ENCODE measurements around the gene TLX2.

Gene TLX2

GRCh38 chr2:74501335-74502071 is 12.7 kb upstream of the TLX2 start (continued):
- peak; percentile 87 for TF ChIP-seq REST (tag by site-specific recombination; IDR thresholded peaks at IDR 0.05)

GRCh38 chr2:74502147-74502719 is 12.0 kb upstream of the TLX2 start:
- Histone ChIP-seq H3K27ac (ENCODE audit: extremely low read depth, low read depth, low read length) (no peak overlapping the region), H3K4me1 (ENCODE audit: control insufficient read depth, insufficient read depth, low read length) (no peaks in the 10 kb centered on the region), H3K9me3 (ENCODE audit: control insufficient read depth, insufficient read depth, low read depth, low read length) (no peaks in the 10 kb centered on the region), H3K36me3 (ENCODE audit: control insufficient read depth in 2 of 2, insufficient read depth in 1 of 2, low read length in 2 of 2) (peaks cover 4 to 20% of the 10 kb centered on the region in 2 experiments; a peak in 2 of 3 replicates), H3K4me3 (ENCODE audit: low read depth, low read length) (peak overlapping the region; percentile 36)
- ChIA-PET POLR2A (interaction anchor here (0.6 to 1.6 kb wide), 3 partner anchors 9 to 86 kb away, joined by 4 to 7 read pairs (median 5); partner anchors contain the start of genes CCDC142 and TTC31), CTCF (interaction anchor here (1.4 kb wide), 1 partner anchor 10 kb away, joined by 3 read pairs; no protein-coding TSS in a partner anchor)
- no peak for TF ChIP-seq INSM2 (tag by site-specific recombination; IDR thresholded peaks at IDR 0.05)
- TF ChIP-seq EGR2 (tag by site-specific recombination; IDR thresholded peaks at IDR 0.05; ENCODE audit: low read depth) = peak; percentile 30; the same call in 1 of the 2 replicates
- TF ChIP-seq ZFHX2 (tag by site-specific recombination; conservative IDR thresholded peaks at IDR 0.05) = peak; percentile 55

- H3K27ac ChIP-seq (ENCODE audit: extremely low read depth, low read depth, low read length) = no peak overlapping the region; the same call in 1 of the 2 replicates
- peak overlapping the region; percentile 36 for H3K4me3 ChIP-seq (ENCODE audit: low read depth, low read length)
- ChIA-PET POLR2A (interaction anchor here (1.2 to 3.1 kb wide), 5 partner anchors 24 to 85 kb away, joined by 3 to 16 read pairs (median 6); partner anchors contain the start of genes AUP1, DQX1, HTRA2 and WBP1), CTCF (interaction anchor here (1.2 to 2.8 kb wide), 4 partner anchors 10 to 83 kb away, joined by 3 to 13 read pairs (median 4); partner anchors contain the start of genes CCDC142 and TTC31)
- peaks cover 4 to 20% of the 10 kb centered on the region in 2 experiments; a peak in 2 of 3 replicates for H3K36me3 ChIP-seq (ENCODE audit: control insufficient read depth in 2 of 2, insufficient read depth in 1 of 2, low read length in 2 of 2)
- no peaks in the 10 kb centered on the region for H3K9me3 ChIP-seq (ENCODE audit: control insufficient read depth, insufficient read depth, low read depth, low read length)
- no peaks in the 10 kb centered on the region for H3K4me1 ChIP-seq (ENCODE audit: control insufficient read depth, insufficient read depth, low read length)
- TF ChIP-seq ZNF114 (tag by site-specific recombination; IDR thresholded peaks at IDR 0.05) (no peak), ZNF335 (tag by site-specific recombination; conservative IDR thresholded peaks at IDR 0.05) (peak; percentile 77), ZFP41 (tag by site-specific recombination; IDR thresholded peaks at IDR 0.05; ENCODE audit: borderline replicate concordance) (no peak), INSM2 (tag by site-specific recombination; IDR thresholded peaks at IDR 0.05) (no peak), ZNF48 (tag by site-specific recombination; IDR thresholded peaks at IDR 0.05) (no peak), ZNF701 (tag by site-specific recombination; IDR thresholded peaks at IDR 0.05) (no peak), ZNF768 (tag by site-specific recombination; IDR thresholded peaks at IDR 0.05) (no peak), ZNF223 (tag by site-specific recombination; IDR thresholded peaks at IDR 0.05) (no peak), SP7 (tag by site-specific recombination; IDR thresholded peaks at IDR 0.05) (peak; percentile 16; the same call in 1 of the 2 replicates), ZBTB8A (tag by site-specific recombination; IDR thresholded peaks at IDR 0.05) (peak; percentile 33; the same call in 1 of the 2 replicates), ZNF423 (tag by site-specific recombination; IDR thresholded peaks at IDR 0.05) (peak; percentile 97), ZNF121 (tag by site-specific recombination; IDR thresholded peaks at IDR 0.05) (no peak), IKZF3 (tag by site-specific recombination; IDR thresholded peaks at IDR 0.05) (peak; percentile 55), ZNF837 (tag by site-specific recombination; IDR thresholded peaks at IDR 0.05) (no peak), ZNF76 (tag by site-specific recombination; IDR thresholded peaks at IDR 0.05; ENCODE audit: borderline replicate concordance, low read depth) (peak; percentile 36; the same call in 1 of the 2 replicates), PRDM6 (tag by site-specific recombination; IDR thresholded peaks at IDR 0.05) (no peak), ZBTB17 (tag by site-specific recombination; IDR thresholded peaks at IDR 0.05) (peak; percentile 78), MEIS1 (CRISPR knock-in tag; IDR thresholded peaks at IDR 0.05; ENCODE audit: borderline replicate concordance) (no peak)
Measured at GRCh38 chr2:74502720-74503505, 11.3 kb upstream of the TLX2 start.

Data from HEK293 (cell line).